ENCODE measurements around the gene FRS2. TPM values are rescaled to one million over a fixed set of nuclear protein-coding genes. Genes with fewer than 3 reads are reported as not detected.

Gene FRS2
- total RNA-seq, 1 experiment from 2014 or later, result 33.7 TPM

DNA sequence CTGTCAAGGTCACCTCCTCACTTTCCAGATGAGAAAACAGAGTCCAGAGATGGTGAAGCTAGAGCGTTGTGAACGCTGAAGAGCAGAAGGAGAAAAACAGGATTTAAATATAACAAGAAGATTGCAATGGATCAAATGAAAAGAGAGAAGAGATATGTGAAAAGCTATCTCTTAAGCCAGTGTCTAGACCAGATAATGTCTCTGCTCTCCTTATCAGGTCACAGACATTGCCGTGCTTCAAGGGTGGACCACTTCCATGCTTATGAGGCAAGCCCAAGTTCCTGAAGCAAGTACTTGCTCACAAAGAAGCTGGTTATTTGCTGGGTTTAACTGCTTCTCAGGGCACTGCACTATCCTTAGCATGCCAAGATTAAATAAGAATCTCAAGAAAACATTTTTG is 31.6 kb upstream of the FRS2 start:
- no peaks in the 10 kb centered on the region for H3K79me2 ChIP-seq (ENCODE audit: insufficient read depth, low read length)
- no peak overlapping the region for H3K56ac ChIP-seq (ENCODE audit: insufficient read length, low read depth, low read length)
- no peak overlapping the region for H2AFZ ChIP-seq (ENCODE audit: low read length)
- DNase-seq, result no peak
- H3K4ac ChIP-seq (ENCODE audit: low read depth, low read length), result no peak overlapping the region
- no peaks in the 10 kb centered on the region for H3K27me3 Mint-ChIP-seq (ENCODE audit: low read depth)
- no peaks in the 10 kb centered on the region; a peak in 1 of 5 replicates for H3K9me3 Mint-ChIP-seq
- H3K23ac ChIP-seq (ENCODE audit: insufficient read length, low read depth, low read length), result no peak overlapping the region
- no peak overlapping the region for H3K27ac Mint-ChIP-seq
- no peak overlapping the region for H4K5ac ChIP-seq (ENCODE audit: insufficient read length, low read depth, low read length)
- H4K20me1 ChIP-seq (ENCODE audit: control insufficient read depth, insufficient read depth, insufficient read length), result no peaks in the 10 kb centered on the region
- TF ChIP-seq, protein P1, sequence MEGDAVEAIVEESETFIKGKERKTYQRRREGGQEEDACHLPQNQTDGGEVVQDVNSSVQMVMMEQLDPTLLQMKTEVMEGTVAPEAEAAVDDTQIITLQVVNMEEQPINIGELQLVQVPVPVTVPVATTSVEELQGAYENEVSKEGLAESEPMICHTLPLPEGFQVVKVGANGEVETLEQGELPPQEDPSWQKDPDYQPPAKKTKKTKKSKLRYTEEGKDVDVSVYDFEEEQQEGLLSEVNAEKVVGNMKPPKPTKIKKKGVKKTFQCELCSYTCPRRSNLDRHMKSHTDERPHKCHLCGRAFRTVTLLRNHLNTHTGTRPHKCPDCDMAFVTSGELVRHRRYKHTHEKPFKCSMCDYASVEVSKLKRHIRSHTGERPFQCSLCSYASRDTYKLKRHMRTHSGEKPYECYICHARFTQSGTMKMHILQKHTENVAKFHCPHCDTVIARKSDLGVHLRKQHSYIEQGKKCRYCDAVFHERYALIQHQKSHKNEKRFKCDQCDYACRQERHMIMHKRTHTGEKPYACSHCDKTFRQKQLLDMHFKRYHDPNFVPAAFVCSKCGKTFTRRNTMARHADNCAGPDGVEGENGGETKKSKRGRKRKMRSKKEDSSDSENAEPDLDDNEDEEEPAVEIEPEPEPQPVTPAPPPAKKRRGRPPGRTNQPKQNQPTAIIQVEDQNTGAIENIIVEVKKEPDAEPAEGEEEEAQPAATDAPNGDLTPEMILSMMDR (conservative IDR thresholded peaks at IDR 0.05), result no peak
- no peak overlapping the region for H2BK15ac ChIP-seq (ENCODE audit: low read depth, low read length)
- no peak overlapping the region for H2BK12ac ChIP-seq (ENCODE audit: insufficient read length, low read depth, low read length)
- H3K27ac ChIP-seq (ENCODE audit: insufficient read length, low read depth, low read length), result no peak overlapping the region
- no peaks in the 10 kb centered on the region for H3K4me1 ChIP-seq (ENCODE audit: insufficient read depth, low read length)
- no peak overlapping the region for H3K4me3 Mint-ChIP-seq
- H4K8ac ChIP-seq (replicated peaks; ENCODE audit: insufficient read length, low read depth, low read length), result no peak overlapping the region
- peaks cover 0 to 7% of the 10 kb centered on the region in 2 experiments; a peak in 2 of 4 replicates for H3K4me1 Mint-ChIP-seq
- no peak overlapping the region for H2AK5ac ChIP-seq (ENCODE audit: insufficient read length, low read length)
- H2BK20ac ChIP-seq (ENCODE audit: low read depth, low read length, poor library complexity, severe bottlenecking), result no peak overlapping the region
- H3K79me1 ChIP-seq (ENCODE audit: insufficient read depth, low read depth, low read length, poor library complexity, severe bottlenecking), result no peaks in the 10 kb centered on the region
- H3K9ac ChIP-seq (ENCODE audit: extremely low read depth, insufficient read length, low read length), result no peak overlapping the region
- no peaks in the 10 kb centered on the region for H3K27me3 ChIP-seq (ENCODE audit: insufficient read depth, low read length)
- H3K23me2 ChIP-seq (ENCODE audit: insufficient read length, low read depth, low read length, poor library complexity, severe bottlenecking), result no peaks in the 10 kb centered on the region
- H3K14ac ChIP-seq (ENCODE audit: insufficient read depth, low read length), result no peak overlapping the region
- H3K4me2 ChIP-seq (ENCODE audit: insufficient read depth, insufficient read length, low read length), result no peak overlapping the region
- WGBS (ENCODE audit: extremely low coverage, insufficient read length, low lambda C conversion rate), result no CpG with 5 or more reads among the region's 3 CpGs
- H2BK120ac ChIP-seq (ENCODE audit: low read depth, low read length, poor library complexity, severe bottlenecking), result no peak overlapping the region
- no peaks in the 10 kb centered on the region; a peak in 2 of 7 replicates for H3K36me3 Mint-ChIP-seq (ENCODE audit: insufficient read depth in 1 of 3, low read depth in 3 of 3)
- no peak overlapping the region for H3T11ph ChIP-seq (ENCODE audit: low read length)
- no peak overlapping the region for H4K91ac ChIP-seq (ENCODE audit: insufficient read length, low read depth, low read length)
- H3K9me3 ChIP-seq (ENCODE audit: control insufficient read depth, low read depth, low read length), result no peaks in the 10 kb centered on the region
- H3K18ac ChIP-seq (ENCODE audit: insufficient read length, low read depth, low read length), result no peak overlapping the region
- no peak overlapping the region for H2BK5ac ChIP-seq (ENCODE audit: insufficient read length, low read length)
